ENCODE measurements around the gene ABCB4.
"Not testable (repeated sequence)": the region's sequence is repeated elsewhere in the genome, so short reads cannot be mapped to it uniquely, and the experiment has no call there.

ABCB4 gene

GRCh38 chr7:87476179-87476557 lies 688 bp upstream of the ABCB4 start:
- no peak for DNase-seq (ENCODE audit: low read depth in 2 of 2, low spot score in 1 of 2)

DNA sequence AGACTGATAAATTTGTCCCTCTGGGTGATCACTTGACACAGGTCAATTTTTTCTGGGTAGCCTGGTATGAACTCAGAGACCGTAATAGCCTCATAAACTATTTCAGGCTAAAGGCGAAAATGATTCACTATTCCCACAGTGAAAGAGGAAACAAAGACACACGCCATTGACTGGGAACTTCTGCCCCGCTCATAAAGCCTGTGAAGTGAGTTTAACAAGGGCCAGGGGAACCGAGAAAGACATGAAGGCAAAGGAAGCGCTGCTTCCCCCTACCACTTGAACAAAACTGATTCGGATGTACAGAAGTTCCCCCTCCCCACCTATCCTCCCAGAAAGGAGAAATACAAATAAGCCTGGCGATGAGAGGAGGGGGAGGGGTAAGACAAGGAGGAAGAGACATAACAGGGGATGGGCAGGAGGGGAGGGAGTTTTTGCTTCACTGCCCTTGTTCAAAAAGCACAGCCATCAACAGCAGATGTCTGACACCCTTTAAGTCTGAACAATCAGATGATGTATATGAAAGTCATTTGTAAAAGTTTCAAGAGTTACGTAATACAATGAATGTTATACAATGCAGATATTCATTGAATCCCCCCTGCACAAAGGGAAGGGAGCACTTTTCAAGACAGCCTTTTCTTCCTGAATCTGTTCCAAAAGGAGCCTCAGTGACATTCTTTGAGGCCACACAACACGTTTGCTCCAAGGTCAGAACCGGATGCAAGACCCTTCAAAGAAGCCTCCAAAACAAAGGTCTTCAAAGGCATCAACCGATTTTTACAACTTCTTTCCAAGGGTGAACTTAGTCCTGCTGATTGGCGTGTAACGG lies 734 bp downstream of the ABCB4 start:
- DNase-seq (ENCODE audit: low read depth in 2 of 2, low spot score in 1 of 2): no peak

GRCh38 chr7:87473986-87474385 lies 1.5 kb downstream of the ABCB4 start:
- no peak for DNase-seq (ENCODE audit: low read depth in 2 of 2, low spot score in 1 of 2)

DNA sequence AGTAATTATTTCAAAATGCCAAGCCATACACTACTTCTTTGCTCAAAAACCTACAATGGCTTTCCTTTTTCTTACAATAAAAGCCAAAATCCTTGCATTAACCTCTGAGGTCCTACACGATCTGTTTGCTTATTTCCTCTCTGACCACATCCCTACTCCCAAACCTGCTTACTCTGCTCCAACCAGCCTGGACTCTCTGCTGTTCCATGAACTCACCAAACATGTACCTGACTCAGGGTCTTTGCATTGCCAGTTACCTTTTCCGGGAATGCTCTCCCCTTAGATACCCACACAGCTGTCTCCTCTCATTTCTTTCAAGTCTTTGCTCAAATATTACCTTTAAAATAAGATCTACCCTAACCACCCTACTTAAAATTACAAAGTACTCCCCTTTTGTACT lies 2.3 kb downstream of the ABCB4 start:
- no peak for DNase-seq (ENCODE audit: low read depth in 2 of 2, low spot score in 1 of 2)

- DNase-seq (ENCODE audit: low read depth in 2 of 2, low spot score in 1 of 2): no peak
Measured at GRCh38 chr7:87471473-87471872, 4.0 kb downstream of the ABCB4 start.

GRCh38 chr7:87469204-87469603 lies 6.3 kb downstream of the ABCB4 start:
- not testable (repeated sequence) for DNase-seq (ENCODE audit: low read depth in 2 of 2, low spot score in 1 of 2)

- not testable (repeated sequence) for DNase-seq (ENCODE audit: low read depth in 2 of 2, low spot score in 1 of 2)
Measured at GRCh38 chr7:87465534-87465880, 10.0 kb downstream of the ABCB4 start.

GRCh38 chr7:87464830-87465533 lies 10.5 kb downstream of the ABCB4 start:
- not testable (repeated sequence) for DNase-seq (ENCODE audit: low read depth in 2 of 2, low spot score in 1 of 2)

DNA sequence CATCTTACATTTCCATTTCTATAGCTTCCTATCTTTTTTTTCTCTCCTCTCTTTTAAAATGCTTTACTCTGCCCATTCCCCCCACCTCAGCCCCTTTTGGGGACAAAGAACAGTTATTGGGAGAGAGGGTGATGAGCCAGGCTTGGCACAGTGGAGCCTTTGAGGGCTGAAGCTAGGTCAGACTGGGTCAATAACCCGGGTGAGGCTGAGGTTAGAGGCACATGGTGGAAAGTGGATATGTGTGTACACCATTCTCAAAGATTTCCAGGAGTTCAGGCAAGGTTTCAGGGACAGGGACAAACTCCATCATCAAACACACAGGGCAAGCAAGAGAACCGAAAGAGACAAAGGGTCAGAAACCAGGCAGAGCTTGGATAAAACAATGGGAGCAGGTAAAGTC lies 11.5 kb downstream of the ABCB4 start:
- DNase-seq (ENCODE audit: low read depth in 2 of 2, low spot score in 1 of 2): no peak

DNA sequence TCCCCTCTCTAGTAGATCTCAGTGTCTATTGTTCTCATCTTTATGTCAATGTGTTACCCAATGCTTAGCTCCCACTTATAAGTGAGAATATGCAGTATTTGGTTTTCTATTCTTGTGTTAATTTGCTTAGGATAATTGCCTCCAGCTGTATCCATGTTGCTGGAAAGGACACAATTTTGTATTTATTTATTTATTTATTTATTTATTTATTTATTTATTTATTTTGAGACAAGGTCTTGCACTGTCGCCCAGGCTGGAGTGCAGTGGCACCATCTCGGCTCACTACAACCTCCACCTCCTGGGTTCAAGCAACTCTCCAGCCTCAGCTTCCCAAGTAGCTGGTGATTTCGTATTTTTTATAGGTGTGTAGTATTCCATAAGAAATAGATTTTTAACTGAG lies 15.0 kb downstream of the ABCB4 start:
- not testable (repeated sequence) for DNase-seq (ENCODE audit: low read depth in 2 of 2, low spot score in 1 of 2)

DNA sequence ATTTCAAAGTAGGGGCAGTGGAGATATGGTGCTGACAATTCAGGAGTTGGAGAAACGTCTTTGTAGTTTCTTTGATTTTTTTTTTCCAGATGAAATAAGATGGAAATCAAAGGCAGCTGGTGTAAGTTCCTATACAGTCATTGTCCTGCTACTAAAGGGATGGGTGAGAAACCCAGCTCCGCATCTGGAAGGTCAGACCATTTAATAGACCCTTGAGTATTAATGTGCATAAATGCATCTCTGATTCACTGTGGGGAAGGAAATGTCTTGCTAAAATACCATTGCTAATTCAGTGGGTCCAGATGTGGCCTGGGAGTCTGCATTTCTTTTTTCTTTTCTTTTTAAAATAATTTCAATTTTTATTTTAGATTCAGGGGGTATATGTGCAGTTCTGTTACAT lies 15.5 kb downstream of the ABCB4 start:
- no peak for DNase-seq (ENCODE audit: low read depth in 2 of 2, low spot score in 1 of 2)

DNA sequence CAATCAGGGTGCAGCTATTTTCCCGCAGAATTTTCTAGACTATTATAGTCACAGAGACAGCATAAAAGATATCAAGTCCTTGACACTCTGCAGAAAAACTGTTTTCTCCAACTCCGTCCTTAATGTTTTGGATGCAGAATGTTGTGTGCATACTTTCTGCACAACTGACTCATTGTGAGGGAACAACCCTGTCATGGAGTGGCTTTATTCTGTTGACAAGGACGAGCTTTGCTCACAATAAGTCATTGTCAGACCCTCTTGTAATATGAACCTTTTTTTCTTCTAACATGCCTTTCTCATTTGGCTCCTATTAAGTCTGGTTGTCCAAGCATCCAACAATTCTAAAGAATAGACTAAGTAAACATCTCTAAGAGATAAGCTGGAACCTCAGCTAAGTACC lies 17.3 kb downstream of the ABCB4 start:
- DNase-seq (ENCODE audit: low read depth in 2 of 2, low spot score in 1 of 2): no peak

GRCh38 chr7:87456247-87456646 lies 19.2 kb downstream of the ABCB4 start:
- DNase-seq (ENCODE audit: low read depth in 2 of 2, low spot score in 1 of 2): no peak

- no peak for DNase-seq (ENCODE audit: low read depth in 2 of 2, low spot score in 1 of 2)
Measured at GRCh38 chr7:87452279-87452678, 23.2 kb downstream of the ABCB4 start.

- DNase-seq (ENCODE audit: low read depth in 2 of 2, low spot score in 1 of 2): no peak
Measured at GRCh38 chr7:87451187-87451586, 24.3 kb downstream of the ABCB4 start.

DNA sequence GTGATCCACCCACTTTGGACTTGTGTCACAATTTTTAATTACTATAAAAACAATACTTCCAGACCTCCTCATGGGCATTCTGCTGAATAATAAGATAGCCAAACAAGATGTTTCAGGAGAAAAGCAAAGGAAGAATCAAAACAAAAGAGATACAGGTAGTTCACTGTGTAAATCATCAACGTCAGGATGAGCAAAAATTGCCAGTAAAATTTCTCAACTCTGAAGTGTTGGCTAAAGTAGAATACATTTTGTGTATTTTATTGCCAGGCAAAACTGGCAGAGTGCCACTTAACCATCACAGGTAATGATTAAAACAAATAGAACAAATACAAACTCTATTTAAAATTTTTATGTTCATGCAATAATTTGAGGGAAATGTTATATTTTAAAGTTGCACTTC lies 24.8 kb downstream of the ABCB4 start:
- DNase-seq (ENCODE audit: low read depth in 2 of 2, low spot score in 1 of 2): no peak

GRCh38 chr7:87448388-87448787 lies 27.1 kb downstream of the ABCB4 start:
- DNase-seq (ENCODE audit: low read depth in 2 of 2, low spot score in 1 of 2): no peak

DNA sequence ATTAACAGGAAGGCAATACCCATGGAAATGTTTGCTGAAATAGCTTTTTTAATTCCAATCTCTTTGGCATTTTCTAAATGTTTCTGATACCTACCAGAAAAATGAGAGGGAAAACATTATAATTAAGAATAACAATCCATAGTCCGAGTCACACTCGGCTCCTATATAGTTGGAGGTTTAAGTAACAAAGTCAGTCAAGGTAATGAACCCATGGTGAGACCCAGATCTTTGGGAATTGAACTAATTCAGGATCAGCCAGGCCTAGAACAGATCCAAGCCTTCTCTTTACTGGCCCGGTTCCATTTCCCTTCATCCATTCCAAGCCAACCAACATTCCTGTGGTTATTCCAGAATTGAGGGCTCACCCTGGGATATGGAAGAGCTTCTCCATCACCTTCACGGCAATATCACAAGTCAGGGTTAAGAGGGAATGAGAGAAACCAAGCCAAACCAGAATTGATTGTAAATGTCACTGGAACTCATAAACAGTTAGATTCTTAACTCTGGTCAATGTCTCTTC lies 28.3 kb downstream of the ABCB4 start:
- DNase-seq (ENCODE audit: low read depth in 2 of 2, low spot score in 1 of 2): no peak

GRCh38 chr7:87445897-87446296 lies 29.6 kb downstream of the ABCB4 start:
- DNase-seq (ENCODE audit: low read depth in 2 of 2, low spot score in 1 of 2): no peak

DNA sequence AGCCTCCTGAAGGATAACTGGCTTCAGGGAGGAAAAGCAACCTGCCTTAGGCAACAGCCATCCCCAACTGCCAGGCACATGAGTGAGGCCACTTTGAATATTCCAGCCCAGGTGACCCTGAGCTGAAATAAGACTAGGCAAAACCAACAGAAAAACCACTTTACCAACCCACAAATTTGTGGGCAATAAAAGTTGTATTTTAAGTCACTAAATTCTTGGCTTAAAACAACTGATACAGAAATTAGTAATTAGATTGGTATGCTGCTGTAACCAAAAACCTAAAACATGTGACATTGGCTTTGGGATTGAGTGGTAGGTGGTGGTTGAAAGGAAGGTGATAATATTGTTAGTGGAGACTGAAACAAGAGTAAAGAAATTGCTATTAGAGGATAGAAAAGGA lies 39.9 kb downstream of the ABCB4 start:
- DNase-seq (ENCODE audit: low read depth in 2 of 2, low spot score in 1 of 2): no peak

DNA sequence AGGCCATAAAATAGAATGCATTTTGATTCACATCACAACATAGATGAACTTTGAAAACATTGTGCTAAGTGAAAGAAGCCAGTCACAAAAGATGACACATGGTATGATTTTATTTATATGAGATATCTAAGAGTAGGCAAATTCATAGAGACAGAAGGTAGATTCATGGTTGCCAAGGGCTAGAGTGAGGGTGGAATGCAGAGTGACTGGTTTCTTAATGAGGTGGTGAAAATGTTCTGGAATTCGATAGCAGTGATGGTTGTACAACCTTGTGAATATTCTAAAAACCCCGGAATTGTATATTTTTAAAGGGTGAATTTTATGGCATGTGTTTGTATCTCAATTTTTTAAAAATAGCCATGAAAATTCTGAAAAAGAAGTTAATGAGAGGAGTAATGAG lies 42.9 kb downstream of the ABCB4 start:
- no peak for DNase-seq (ENCODE audit: low read depth in 2 of 2, low spot score in 1 of 2)

DNA sequence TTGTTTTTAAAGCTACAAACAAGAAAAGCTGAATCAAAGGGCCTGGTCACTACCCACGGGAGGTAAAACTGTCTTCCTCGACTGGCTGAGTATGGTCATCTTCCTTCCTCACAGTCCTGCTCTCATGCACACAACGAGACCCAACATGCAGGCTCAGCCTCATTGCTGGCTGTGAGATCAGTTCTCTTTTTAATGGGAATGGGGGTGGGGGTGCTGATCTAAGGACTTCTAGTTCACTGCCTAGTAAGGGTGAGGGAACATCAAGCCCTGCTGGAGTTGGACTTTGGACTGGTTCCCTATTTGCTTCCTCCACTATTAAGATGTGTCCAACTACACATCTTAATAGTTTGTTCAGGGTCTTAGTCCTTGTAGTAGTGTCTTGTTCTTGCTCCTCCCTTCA lies 48.2 kb downstream of the ABCB4 start:
- no peak for DNase-seq (ENCODE audit: low read depth in 2 of 2, low spot score in 1 of 2)

- DNase-seq (ENCODE audit: low read depth in 2 of 2, low spot score in 1 of 2): no peak
Measured at GRCh38 chr7:87426160-87426559, 49.3 kb downstream of the ABCB4 start.

Measured in stimulated activated CD8-positive, alpha-beta memory T cell treated with anti-CD3 and anti-CD28 coated beads, Interleukin-4, amount 100 ng/mL, for 4 hours (primary cell).